Mesenchymal stem cell (in vitro differentiated cells and primary cell): ENCODE results near the gene TSHZ1.

ENCODE experiments used
- DNase-seq: peaks from one replicate; pipeline ENCODE4 v3.0.0-alpha.2; 2013
- H2AFZ ChIP-seq: one replicate; pipeline ENCODE4 v1.6.1; 2013; ENCODE audit warnings: low read depth, mild to moderate bottlenecking, control low read depth, inconsistent platforms, low read length, moderate library complexity
- H2AK5ac ChIP-seq: 2 replicates; pipeline ENCODE4 v1.6.1; 2013; ENCODE audit warnings: low read length, moderate library complexity, mild to moderate bottlenecking, inconsistent platforms; ENCODE audit not compliant: severe bottlenecking
- H2BK120ac ChIP-seq: one replicate; pipeline ENCODE4 v1.6.1; 2013; ENCODE audit warnings: low read depth, mild to moderate bottlenecking, inconsistent platforms, low read length, moderate library complexity
- H2BK12ac ChIP-seq, 2 experiments: one replicate each; pipeline ENCODE4 v1.6.1; 2013; ENCODE audit warnings: inconsistent platforms in 2 of 2, low read length in 2 of 2, mild to moderate bottlenecking in 2 of 2, moderate library complexity in 2 of 2, control low read depth in 1 of 2
- H2BK15ac ChIP-seq: one replicate; pipeline ENCODE4 v1.6.1; 2013; ENCODE audit warnings: mild to moderate bottlenecking, low read depth, inconsistent platforms; ENCODE audit not compliant: poor library complexity, severe bottlenecking
- H2BK5ac ChIP-seq: 2 replicates; pipeline ENCODE4 v1.6.1; 2013; ENCODE audit warnings: low read depth, mild to moderate bottlenecking, low read length, control low read depth, inconsistent platforms; ENCODE audit not compliant: poor library complexity, severe bottlenecking
- H3K14ac ChIP-seq, 2 experiments: one replicate each; pipeline ENCODE4 v1.6.1; 2013; ENCODE audit warnings: inconsistent platforms in 2 of 2, low read length in 2 of 2, control low read depth in 1 of 2, mild to moderate bottlenecking in 1 of 2, moderate library complexity in 1 of 2
- H3K18ac ChIP-seq, 2 experiments: one replicate each; pipeline ENCODE4 v1.6.1; 2013; ENCODE audit warnings: inconsistent platforms in 2 of 2, low read length in 2 of 2, control low read depth in 1 of 2, low read depth in 1 of 2, mild to moderate bottlenecking in 1 of 2
- H3K23ac ChIP-seq, 2 experiments: one replicate each; pipeline ENCODE4 v1.6.1; 2013; ENCODE audit warnings: inconsistent platforms in 2 of 2, low read length in 2 of 2, mild to moderate bottlenecking in 2 of 2, moderate library complexity in 2 of 2, control low read depth in 1 of 2
- H3K27ac ChIP-seq: 2 replicates; pipeline ENCODE4 v1.5.1; 2013; ENCODE audit warnings: mild to moderate bottlenecking, moderate library complexity, low read length, control low read depth, inconsistent platforms; ENCODE audit not compliant: poor library complexity, severe bottlenecking
- H3K27me3 ChIP-seq, 2 experiments: 2 replicates each; pipeline versions ENCODE4 v1.6.1 to v1.7.0; 2013; ENCODE audit warnings: low read length in 2 of 2, mild to moderate bottlenecking in 2 of 2, moderate library complexity in 2 of 2, control low read depth in 1 of 2, inconsistent platforms in 1 of 2; ENCODE audit not compliant: control insufficient read depth in 1 of 2, insufficient read depth in 1 of 2
- H3K36me3 ChIP-seq, 2 experiments: 2 replicates each; pipeline versions ENCODE4 v1.6.1 to v1.7.0; 2013; ENCODE audit warnings: low read length in 2 of 2, control low read depth in 1 of 2, inconsistent platforms in 1 of 2, low read depth in 1 of 2, mild to moderate bottlenecking in 1 of 2; ENCODE audit not compliant: insufficient read depth in 2 of 2, control insufficient read depth in 1 of 2
- H3K4ac ChIP-seq, 2 experiments: one replicate each; pipeline ENCODE4 v1.6.1; 2013; ENCODE audit warnings: inconsistent platforms in 2 of 2, low read length in 2 of 2, mild to moderate bottlenecking in 2 of 2, moderate library complexity in 2 of 2, control low read depth in 1 of 2, low read depth in 1 of 2
- H3K4me1 ChIP-seq: 2 replicates; pipeline ENCODE4 v1.6.1; 2013; ENCODE audit warnings: low read depth, low read length, control low read depth; ENCODE audit not compliant: control insufficient read depth, insufficient read depth
- H3K4me2 ChIP-seq: 2 replicates; pipeline ENCODE4 v1.6.1; 2013; ENCODE audit warnings: low read length, mild to moderate bottlenecking, inconsistent platforms; ENCODE audit not compliant: poor library complexity, severe bottlenecking
- H3K4me3 ChIP-seq, 2 experiments: 2 replicates each; pipeline versions ENCODE4 v1.5.1 to v1.7.0; 2013; ENCODE audit warnings: low read length in 2 of 2, mild to moderate bottlenecking in 2 of 2, control low read depth in 1 of 2, low read depth in 1 of 2; ENCODE audit not compliant: insufficient read depth in 1 of 2
- H3K79me1 ChIP-seq: replicated peaks from 2 replicates; pipeline ENCODE4 v1.6.1; 2013; ENCODE audit warnings: mild to moderate bottlenecking, control low read depth, low read length, inconsistent platforms; ENCODE audit not compliant: poor library complexity, severe bottlenecking
- H3K9ac ChIP-seq: 2 replicates; pipeline ENCODE4 v1.7.0; 2013; ENCODE audit warnings: mild to moderate bottlenecking, low read length, moderate library complexity
- H3K9me3 ChIP-seq: 2 replicates; pipeline ENCODE4 v1.7.0; 2013; ENCODE audit warnings: mild to moderate bottlenecking, low read length; ENCODE audit not compliant: control insufficient read depth
- H4K8ac ChIP-seq: one replicate; pipeline ENCODE4 v1.6.1; 2013; ENCODE audit warnings: inconsistent platforms, mild to moderate bottlenecking, low read length, moderate library complexity
- H4K91ac ChIP-seq: one replicate; pipeline ENCODE4 v1.6.1; 2013; ENCODE audit warnings: mild to moderate bottlenecking, low read length, inconsistent platforms
- WGBS: methylation state at CpG from one replicate; pipeline ENCODE4 v1.1.7; 2013; ENCODE audit warnings: mixed read lengths; 5-methylcytosine and 5-hydroxymethylcytosine counted together

Gene TSHZ1

DNA sequence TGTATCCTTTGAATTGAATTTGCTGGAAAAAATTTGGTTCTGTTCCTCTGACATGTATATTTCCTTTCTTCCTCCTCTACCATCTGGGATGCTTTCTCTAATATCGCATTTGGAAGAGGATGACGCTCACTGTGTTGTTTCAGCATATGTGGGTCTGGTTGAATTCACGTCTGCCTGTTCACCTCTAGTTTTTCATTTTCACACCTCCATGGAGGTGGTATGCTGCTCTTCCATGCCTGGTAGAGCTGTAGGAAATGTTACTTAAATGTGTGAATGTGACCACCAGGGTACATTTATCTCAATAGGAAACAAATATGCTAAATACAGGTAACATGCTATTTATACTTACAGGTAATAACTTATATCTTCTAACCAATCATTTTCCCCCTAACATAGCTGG is 44.5 kb downstream of the TSHZ1 start:
- Histone ChIP-seq H2BK15ac (no peak overlapping the region), H2BK12ac (peak overlapping the region in 1 of 2 experiments; percentile 5), H3K9ac (peak overlapping the region; percentile 85), H2AFZ (no peak overlapping the region), H3K27me3 (no peaks in the 10 kb centered on the region), H3K4me1 (peaks cover 2% of the 10 kb centered on the region), H3K18ac (no peak overlapping the region), H3K27ac (no peak overlapping the region), H3K4ac (no peak overlapping the region), H3K4me2 (no peak overlapping the region), H2AK5ac (no peak overlapping the region), H3K9me3 (no peaks in the 10 kb centered on the region), H3K14ac (no peak overlapping the region), H2BK5ac (no peak overlapping the region), H4K8ac (no peak overlapping the region), H4K91ac (no peak overlapping the region), H3K4me3 (no peak overlapping the region), H2BK120ac (no peak overlapping the region), H3K79me1 (peaks cover 5% of the 10 kb centered on the region), H3K23ac (no peak overlapping the region), H3K36me3 (no peaks in the 10 kb centered on the region)
- DNase-seq, result no peak
- 100% methylated on average over 3 of the region's 3 CpGs for WGBS

DNA sequence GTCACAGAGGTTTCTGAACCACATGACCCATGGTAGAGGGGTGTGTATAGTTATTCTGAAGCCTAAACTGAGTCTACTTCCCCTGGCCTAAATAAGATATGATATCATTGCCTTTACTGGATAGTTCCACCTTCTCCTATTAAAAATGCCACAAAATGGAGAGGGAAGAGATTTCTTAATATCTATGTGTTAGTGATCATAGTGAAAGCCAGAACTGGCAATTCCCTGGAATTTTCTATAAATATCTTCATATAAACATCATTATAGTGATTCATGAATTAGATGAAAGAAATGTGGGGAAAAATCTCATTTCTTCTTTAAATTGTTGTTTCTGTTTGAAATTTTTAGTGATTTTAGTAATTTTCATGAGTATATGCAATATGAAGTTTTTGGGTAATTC is 45.8 kb downstream of the TSHZ1 start:
- Histone ChIP-seq H2BK15ac (no peak overlapping the region), H3K9ac (no peak overlapping the region), H2AK5ac (no peak overlapping the region), H3K27ac (no peak overlapping the region), H3K27me3 (no peaks in the 10 kb centered on the region), H4K8ac (no peak overlapping the region), H3K18ac (no peak overlapping the region), H3K4me3 (no peak overlapping the region), H3K9me3 (no peaks in the 10 kb centered on the region), H3K14ac (no peak overlapping the region), H2BK12ac (no peak overlapping the region), H2BK5ac (no peak overlapping the region), H3K4me2 (no peak overlapping the region), H3K36me3 (peaks cover 0 to 5% of the 10 kb centered on the region in 2 experiments), H4K91ac (no peak overlapping the region), H3K79me1 (peaks cover 1% of the 10 kb centered on the region), H3K4me1 (no peaks in the 10 kb centered on the region), H2AFZ (no peak overlapping the region), H3K4ac (no peak overlapping the region), H2BK120ac (no peak overlapping the region), H3K23ac (no peak overlapping the region)
- DNase-seq, result no peak

DNA sequence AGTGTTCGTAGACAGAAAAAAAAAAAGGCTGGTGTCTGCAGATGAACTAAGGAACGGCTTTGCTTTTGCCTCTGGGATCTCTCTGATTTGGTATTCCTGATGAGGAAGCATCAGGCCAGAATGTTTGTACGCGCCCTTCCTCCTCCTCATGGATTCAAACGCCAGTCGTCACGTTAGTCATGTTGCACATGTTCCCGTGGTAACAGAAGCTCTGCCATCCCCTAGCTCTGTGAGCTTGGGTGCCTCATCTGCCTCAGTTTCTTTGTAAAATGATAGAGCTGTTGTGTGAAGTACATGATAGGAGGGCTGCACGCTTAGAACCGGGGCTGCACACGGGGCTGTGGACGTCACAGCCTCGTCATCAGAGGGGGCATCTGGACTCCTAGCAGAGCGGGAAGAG is 47.0 kb downstream of the TSHZ1 start:
- H2BK12ac ChIP-seq, result no peak overlapping the region
- no peaks in the 10 kb centered on the region for H3K4me1 ChIP-seq
- H3K27me3 ChIP-seq, result no peaks in the 10 kb centered on the region
- H2BK120ac ChIP-seq, result no peak overlapping the region
- H3K4me2 ChIP-seq, result no peak overlapping the region
- peaks cover 1% of the 10 kb centered on the region for H3K79me1 ChIP-seq
- H3K4ac ChIP-seq, result no peak overlapping the region
- no peak overlapping the region for H3K9ac ChIP-seq
- H3K36me3 ChIP-seq, result peaks cover 0 to 9% of the 10 kb centered on the region in 2 experiments
- H3K27ac ChIP-seq, result no peak overlapping the region
- WGBS, result 96% methylated on average over 14 of the region's 14 CpGs
- no peak overlapping the region for H3K23ac ChIP-seq
- no peaks in the 10 kb centered on the region for H3K9me3 ChIP-seq
- H3K4me3 ChIP-seq, result no peak overlapping the region
- no peak overlapping the region for H3K18ac ChIP-seq
- no peak overlapping the region for H4K8ac ChIP-seq
- no peak overlapping the region for H2BK5ac ChIP-seq
- H3K14ac ChIP-seq, result no peak overlapping the region
- no peak overlapping the region for H2AFZ ChIP-seq
- DNase-seq, result no peak
- no peak overlapping the region for H4K91ac ChIP-seq
- H2AK5ac ChIP-seq, result no peak overlapping the region
- H2BK15ac ChIP-seq, result no peak overlapping the region

DNA sequence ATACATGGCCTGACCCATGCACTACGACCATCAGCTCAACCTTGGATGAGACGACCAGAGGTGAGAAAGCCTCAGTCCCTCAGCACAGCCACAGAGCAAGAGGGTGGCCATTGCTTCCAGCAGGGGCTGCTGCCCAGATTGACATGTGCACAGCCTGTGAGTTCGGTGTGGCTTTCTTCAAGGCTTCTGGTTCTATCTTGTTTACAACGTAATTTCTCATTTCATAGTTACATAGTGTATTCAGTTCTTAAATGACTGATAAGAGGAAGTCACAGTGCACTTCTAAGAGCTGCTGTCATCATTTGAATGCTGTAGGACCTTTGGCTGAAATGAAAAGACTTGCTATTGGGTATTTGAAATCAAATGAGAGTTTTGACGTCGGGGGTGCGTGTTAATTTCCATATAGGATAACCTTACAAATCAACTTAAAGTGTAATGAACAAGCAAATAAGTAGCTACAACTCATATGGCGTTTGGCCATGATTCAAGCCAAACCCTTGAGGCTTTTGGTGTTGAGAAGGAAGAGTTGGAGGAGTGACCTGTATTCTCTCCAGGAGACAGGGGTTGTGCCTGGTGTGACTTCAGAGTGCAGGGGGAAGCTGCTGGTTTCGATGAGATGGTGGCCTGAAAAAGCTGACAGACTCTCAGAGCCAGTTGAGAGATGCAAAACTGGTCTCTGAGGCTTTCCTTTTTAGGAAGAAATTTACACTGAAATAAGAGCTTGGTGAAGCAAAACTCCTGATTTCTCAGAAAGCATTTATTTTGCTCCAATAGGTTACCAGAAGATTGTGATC is 51.0 kb downstream of the TSHZ1 start:
- Histone ChIP-seq H3K9ac (no peak overlapping the region), H2BK15ac (no peak overlapping the region), H2AK5ac (no peak overlapping the region), H4K8ac (no peak overlapping the region), H3K23ac (no peak overlapping the region), H3K36me3 (peaks cover 0 to 9% of the 10 kb centered on the region in 2 experiments), H3K9me3 (no peaks in the 10 kb centered on the region), H2BK120ac (no peak overlapping the region), H4K91ac (no peak overlapping the region), H3K79me1 (peaks cover 2% of the 10 kb centered on the region), H2BK12ac (no peak overlapping the region), H3K18ac (no peak overlapping the region), H3K4me3 (no peak overlapping the region), H3K4ac (no peak overlapping the region), H2AFZ (no peak overlapping the region), H3K4me1 (no peaks in the 10 kb centered on the region), H3K4me2 (no peak overlapping the region), H3K14ac (no peak overlapping the region), H2BK5ac (no peak overlapping the region), H3K27ac (no peak overlapping the region), H3K27me3 (no peaks in the 10 kb centered on the region)
- WGBS, result 88% methylated on average over 6 of the region's 9 CpGs
- DNase-seq, result no peak
